Measurements from ENCODE around the gene PRPSAP1.
A peak's percentile ranks its signal among the peaks of the same experiment; 100 is the strongest.

The PRPSAP1 gene

DNA sequence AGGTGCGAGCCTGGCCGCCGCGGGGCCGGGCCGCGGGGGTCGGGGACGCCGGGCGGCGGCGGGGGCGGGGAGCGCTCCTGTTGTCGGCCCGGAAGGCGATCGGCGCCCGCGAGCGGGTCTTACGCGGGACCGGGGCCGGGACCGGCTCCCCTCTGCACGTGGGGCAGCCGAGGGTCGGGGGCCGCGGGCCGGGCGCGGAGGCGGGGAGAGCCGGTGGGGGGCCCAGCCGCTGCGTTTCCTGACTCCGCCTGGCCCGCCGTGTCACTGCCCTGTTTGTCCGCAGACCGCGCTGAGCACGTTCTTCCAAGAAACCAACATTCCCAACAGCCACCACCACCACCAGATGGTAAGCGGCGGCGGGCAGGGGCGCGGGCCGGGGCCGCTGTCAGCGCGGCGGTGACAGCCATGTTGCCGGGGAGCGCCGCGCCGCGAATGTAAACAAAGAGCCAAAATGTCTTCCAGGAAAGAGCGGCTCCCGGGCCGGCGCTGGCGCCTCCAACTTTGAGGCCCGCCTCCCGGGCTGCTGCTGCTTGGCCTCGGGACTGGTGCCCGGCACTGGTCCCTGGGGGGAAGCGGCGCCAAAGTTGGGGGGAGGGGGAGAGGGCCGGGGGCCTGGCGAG lies 88.0 kb downstream of the PRPSAP1 start:
- peak; percentile 54 for DNase-seq (ENCODE audit: low read depth)

DNA sequence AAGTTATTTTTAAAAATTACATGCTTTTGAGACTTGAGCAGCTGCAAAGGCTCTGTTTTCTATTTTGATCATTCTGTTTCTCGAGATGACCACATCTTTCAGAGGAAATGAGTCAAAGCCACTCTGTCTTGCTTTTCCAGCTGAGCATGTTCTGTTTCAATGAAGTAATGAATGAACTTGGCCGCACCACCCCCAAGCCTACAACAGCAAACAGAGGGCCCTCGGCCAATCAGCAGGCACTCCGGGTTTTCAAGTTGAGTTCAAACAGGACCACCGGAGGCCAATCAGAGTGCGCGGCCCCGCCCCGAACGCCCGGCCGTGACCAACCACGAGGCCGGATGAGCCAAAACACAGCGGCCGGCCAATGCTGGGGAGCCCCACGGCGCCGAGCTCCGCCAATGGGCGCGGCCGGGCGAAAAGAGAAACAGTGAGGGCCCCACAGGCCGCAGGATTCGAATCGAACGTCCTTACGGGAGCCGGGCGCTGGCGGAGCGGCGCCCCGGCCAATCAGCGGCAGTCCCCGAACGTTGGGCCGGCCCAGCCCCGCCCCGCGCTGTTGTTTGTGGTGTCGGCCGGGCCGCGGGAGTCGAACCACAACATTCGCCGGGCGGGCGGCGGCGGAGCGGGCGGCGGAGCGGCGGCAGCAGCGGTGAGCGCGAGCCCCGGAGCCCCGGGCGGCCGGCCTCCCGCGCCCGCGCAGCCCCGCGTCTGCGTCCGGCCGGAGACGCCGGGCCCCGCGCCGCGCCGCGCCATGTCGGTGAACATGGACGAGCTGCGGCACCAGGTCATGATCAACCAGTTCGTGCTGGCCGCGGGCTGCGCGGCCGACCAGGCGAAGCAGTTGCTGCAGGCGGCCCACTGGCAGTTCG lies 88.7 kb downstream of the PRPSAP1 start, which contains the start of gene UBALD2:
Gene UBALD2, plus strand, starts transcription at position 594 of the 869 bp plus-strand sequence. Its CDS starts 158 bp downstream, at position 752.
- DNase-seq (ENCODE audit: low read depth): peak; percentile 99

DNA sequence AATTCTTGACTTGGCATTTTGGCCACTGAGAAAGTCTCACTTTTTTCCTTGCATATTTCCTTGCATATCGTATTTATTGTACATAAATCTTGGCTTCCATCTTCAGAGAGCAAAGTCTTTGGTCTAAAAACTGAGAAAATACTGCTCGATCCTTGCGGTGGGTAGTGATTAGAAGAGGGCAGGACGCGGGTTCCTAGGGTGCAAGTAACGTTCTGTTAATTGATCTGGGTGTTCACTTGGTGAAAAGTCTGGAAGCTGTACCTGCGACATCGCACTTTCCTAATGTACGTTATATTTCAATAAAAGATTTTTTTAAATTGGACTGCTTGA lies 89.3 kb downstream of the PRPSAP1 start:
- DNase-seq (ENCODE audit: low read depth): no peak

DNA sequence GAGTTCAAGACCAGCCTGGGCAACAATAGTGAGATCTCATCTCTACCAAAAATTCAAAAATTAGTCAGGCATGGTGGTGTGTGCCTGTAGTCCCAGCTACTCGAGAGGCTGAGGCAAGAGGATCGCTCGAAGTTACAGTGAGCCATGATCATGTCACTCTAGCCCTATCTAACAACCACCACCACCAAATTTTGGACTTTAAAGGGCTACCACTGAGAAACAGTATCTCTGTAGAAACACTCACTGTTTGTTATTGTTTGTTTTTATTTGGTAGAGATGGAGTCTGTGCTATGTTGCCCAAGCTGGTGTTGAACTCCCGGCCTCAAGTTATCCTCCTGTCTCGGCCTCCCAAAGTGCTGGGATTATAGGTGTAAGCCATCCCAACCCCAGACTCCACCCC lies 89.8 kb downstream of the PRPSAP1 start:
- no peak for DNase-seq (ENCODE audit: low read depth)

DNA sequence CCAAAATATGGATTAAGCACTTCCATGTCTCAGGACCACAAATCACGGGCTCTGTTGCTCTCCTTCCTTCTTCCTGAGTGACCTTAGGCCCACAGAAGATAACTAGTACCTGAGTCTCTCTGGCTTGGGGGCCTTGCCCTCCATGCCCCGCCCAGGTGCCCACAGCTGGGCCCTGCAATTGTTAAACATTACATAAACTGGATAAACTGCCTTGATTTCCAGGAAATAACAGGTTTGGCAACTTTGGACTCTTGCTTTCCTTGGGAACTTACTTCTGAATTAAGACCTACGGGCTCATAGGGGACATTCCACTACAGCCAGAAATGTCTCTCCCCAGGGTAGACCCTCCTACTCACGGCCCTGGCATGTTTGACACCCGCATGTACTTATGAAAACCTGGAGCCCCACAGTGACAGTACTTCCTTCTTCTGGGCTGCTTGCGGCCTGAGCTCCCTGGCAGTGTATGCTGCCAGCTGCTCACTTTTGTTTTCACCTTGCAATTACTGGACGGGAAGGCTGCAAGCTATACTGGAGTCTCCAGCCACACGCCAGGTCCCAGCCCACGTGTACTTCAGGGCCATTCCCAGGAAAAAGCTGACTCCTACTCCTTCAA lies 90.9 kb downstream of the PRPSAP1 start:
- no peak for DNase-seq (ENCODE audit: low read depth)

DNA sequence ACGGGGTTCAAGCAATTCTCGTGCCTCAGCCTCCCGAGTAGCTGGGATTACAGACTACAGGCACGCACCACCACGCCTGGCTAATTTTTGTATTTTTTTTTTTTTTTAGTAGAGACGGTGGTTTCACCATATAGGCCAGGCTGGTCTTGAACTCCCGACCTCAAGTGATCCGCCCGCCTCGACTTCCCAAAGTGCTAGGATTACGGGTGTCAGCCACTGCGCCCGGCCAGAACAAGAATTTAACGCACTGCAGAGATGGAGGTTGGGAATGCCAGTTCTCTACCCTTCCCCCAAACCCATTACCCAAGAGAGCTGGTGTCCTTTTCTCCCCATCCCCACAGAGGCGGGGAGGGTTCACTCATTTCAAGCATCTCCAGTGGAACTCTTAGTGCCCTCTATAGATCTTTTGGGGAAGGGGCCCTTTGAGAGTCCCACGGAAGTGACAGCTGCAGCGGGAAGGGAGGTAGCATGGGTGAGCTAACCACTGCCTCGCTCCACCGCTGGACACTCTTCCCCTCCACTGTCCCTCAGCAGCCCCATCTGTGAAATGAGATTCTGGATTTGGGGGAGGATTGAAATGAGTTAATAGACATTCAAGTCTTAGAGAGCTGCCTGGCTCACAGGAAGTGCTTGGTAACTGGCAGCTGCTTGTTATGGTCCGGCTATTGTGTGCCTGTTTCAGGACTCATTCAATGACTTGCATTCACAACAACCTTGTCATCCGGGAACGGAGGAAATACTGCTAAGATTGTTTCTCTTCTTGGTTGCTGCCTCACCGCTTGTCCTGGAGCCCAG lies 92.1 kb downstream of the PRPSAP1 start:
- DNase-seq (ENCODE audit: low read depth): no peak

DNA sequence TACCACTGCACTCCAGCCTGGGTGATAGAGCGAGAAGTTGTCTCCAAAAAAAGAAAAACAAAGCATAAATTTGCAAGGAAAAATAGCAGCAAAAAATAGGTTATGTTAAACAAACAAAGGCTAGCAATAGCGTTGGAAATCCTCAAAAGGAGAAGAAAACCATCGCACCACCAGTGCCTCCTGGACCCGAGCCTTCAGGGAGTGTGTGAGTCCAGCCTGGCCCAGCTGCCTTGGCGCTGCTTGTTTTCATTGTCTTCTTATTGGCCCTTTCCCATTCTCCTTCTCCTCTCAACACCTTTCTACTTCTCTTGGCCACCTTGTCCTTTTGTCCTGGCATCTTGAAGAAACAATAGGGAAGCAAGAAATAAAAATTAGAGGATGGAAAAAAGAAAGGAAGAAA lies 93.0 kb downstream of the PRPSAP1 start:
- DNase-seq (ENCODE audit: low read depth): no peak

DNA sequence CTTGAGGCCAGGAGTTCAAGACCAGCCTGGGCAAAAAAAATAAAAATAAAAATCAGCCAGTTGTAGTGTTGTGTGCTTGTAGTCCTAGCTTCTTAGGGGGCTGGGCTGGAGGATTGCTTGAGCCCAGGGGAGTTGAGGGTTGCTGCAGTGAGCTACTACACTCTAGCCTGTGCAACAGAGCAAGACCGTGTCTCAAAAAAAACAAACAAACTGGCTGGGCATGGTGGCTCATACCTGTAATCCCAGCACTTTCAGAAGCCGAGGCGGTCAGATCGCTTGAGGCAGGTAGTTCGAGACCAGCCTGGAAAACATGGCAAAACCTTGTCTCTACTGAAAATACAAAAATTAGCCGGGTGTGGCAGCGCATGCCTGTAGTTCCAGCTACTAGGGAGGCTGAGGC lies 93.5 kb downstream of the PRPSAP1 start:
- no peak for DNase-seq (ENCODE audit: low read depth)

Measured in activated T-cell treated with anti-CD3 and anti-CD28 coated beads for 48 hours (primary cell).